GM19467 (cell line): ENCODE measurements around the gene GPRIN2.
"Not testable (repeated sequence)": the region's sequence is repeated elsewhere in the genome, so short reads cannot be mapped to it uniquely, and the experiment has no call there.

ENCODE experiments used
- ATAC-seq: cut with Tn5 transposase; IDR thresholded peaks from one replicate; pipeline ENCODE4 v1.9.1; 2021; ENCODE audit warnings: mild to moderate bottlenecking, moderate library complexity; ENCODE audit not compliant: unreplicated experiment

GPRIN2 gene

DNA sequence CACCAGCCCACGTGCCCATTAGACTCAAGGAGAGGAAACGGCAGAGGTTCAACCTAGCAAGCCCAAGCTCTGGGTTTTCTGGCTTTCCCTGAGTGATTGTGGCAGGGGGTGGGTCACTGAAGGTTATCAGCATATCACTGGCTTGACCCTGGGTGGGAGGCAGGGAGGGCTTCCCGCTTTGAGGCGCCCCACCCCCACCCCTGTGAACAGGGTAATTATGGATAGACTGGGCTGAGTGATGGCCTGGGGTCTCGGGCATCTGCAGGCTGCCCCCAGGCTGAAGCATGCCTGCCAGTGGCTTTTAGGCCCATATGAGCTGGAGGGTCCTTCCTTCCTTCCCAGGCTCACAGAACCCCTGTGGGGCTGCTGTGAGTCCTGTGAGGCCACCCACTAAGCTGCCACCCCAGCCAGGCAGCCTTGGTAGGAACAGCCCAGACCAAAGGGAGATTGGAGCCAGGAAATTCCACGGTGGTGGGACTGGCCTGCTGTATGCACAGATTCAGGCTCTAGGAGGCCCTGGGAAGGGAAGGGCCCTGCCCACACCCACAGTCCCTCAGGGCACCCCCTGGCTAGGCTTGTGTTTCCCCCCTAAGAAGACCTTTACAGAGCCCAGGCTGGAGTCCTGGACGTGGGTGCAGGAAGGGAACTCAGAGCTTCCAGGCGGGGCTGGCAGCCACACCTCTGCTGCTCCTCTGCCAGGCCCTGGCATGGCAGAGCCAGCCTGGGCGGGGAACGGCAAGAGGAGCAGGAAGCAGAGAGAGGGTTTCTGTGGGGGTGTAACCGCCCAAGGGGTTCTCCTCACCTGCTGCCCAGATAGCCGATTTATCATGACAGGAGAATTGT is 33.1 kb downstream of the GPRIN2 start:
- no peak for ATAC-seq

DNA sequence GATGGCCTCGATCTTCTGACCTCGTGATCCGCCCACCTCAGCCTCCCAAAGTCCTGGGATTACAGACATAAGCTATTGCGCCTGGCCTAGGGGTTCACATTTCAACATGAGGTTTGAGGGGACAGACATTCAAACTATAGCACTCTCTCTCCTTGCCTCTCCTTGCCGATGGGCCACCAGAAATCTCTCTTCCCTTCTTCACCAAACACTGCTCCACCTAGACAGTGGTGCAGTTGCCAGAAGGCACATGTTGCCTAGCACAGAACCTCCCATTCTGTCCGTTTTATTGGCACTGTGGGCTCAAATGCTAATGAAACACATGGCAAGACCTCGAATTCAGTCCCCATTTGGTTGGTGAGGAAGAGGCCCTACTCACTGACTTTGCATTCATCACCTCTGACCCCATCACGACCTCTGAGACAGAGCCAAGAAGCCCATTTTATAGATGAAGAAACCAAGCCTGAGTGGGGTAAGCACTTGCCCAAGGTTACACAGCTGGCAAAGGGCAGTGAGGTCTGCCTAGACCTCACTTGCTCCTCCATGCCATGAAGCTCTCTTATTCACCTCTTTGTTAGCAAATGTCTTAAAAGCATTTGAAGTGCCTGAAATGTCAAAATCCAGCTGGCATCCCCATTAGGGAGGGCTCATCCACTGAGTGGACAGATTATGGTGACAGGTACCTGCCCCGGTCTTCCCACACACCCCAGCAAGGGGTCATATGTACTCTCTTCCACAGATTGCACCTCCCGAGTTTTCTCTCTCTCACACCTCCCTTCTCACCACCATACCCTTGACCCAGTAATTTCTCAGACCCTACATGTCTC is 34.0 kb downstream of the GPRIN2 start:
- no peak for ATAC-seq

DNA sequence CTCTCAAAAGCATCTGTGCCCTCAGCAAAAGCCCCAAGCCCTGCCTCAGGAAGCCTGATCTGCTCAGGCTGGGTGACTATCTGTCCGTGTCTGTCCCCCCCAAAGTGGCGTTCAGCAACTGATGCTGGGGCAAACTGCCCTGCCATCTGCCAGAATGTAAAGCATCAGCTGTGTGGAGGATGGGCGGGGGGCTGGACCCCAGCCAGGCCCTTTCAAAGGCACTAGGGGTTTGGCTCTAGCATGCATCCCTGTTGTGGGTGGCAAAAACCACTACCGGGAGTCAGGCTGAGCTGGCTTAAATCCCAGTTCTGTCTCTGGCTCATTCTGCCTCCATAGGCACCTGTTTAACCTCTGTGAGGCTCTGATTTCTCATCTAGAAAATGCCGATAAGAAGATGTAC is 35.5 kb downstream of the GPRIN2 start:
- ATAC-seq, result no peak

DNA sequence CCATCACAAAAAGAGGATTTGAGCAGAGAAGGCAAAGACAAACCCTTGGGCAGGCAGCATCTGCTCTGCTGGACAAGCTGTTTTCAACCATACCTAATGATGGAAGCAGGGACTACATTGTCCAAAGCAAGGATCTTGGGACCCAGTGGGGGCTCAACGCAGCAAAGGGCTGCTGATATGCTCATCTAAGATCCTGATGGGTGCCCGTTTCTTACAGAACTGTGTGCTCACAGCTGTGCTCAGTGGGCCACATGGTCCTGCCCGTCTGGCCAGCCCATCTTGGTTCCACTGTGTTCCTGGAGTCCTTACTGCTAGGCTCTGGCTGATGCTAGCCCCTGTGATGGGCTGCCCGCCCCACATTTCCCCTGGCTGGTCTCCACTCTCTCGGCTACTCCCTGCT is 36.1 kb downstream of the GPRIN2 start:
- no peak for ATAC-seq

DNA sequence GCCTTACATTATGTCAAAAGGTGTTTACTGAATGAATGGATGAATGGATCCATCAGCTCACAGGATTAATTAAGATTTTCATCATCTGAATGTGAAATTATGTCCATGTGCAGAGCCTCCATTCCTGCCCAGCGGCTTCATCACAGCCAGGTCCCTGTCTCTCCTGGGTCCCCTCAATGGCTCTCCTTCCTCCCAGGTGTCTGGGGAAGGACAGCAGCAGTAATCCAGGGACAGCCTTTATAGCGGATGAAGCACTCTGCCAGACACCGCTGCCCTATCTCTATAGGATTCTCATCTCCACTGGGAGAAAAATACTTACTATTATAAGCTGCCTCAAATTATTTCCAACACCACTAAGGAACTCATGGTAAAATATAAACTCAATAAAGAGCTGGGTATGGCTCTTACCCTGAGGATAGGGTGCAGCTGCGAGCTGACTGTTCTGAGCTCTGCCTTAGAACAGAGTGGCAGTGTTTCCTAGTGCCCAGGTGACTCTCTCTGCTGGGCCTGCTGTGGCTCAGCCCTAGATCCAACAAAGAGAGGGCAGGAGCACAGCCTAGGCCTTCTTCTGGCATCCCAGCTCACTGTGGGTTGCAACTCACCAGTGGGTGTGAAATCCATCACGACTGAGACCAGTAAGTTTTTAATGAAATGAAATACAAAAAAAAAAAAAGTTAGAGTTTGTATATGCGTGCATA is 38.3 kb downstream of the GPRIN2 start:
- no peak for ATAC-seq

DNA sequence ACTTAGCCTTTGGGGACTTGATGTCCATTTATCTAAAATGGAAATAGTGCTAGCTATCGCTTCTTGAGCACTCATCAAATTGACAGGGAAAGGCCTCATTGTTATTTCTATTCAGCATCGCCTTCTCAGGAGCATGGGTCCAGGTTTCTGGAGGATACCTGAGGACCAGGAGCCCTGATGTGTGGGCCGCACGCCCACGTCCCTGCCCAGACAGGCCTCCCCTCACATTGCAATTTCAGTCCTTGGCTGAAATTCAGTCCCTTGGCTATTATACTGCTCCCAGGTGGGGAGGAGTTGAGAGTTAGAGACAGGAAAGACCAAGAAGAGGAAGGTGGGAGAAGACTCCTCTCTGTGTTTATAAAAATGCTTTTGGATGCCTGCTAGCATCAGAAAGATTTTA is 38.9 kb downstream of the GPRIN2 start:
- no peak for ATAC-seq

DNA sequence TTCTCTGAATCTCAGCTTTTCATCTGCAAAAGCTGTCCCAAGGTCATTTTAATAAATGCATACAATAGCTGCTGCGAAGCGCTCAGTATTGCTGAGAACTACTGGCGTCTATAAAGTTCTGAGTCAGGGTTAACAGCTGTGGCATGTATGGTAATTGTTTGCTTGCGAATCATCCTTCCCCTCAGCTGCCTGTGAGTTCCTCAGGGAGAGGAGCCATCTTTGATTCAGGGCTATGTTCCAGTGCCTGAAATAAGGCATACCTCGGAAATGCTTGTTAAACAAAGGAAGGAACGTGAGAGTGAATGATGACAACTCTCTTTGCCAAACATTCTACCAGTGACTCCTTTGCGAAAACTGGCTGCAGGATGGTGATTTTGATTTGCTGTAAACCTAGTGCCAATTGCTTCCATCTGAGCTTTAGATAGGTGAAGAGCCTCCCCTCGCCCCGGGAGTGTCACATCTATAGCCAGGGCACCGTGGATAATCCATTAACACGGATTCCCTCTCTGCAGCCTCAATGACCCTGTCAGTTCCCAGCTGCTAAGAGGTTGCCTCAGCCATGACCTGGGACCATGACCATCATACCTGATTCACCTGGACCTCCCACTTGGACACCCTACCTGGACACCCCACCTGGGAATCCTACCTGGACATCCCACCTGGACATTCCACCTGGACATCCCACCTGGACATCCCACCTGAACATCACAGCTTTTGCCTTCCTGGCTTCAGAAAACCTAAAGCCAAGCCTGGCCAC is 39.6 kb downstream of the GPRIN2 start:
- no peak for ATAC-seq

DNA sequence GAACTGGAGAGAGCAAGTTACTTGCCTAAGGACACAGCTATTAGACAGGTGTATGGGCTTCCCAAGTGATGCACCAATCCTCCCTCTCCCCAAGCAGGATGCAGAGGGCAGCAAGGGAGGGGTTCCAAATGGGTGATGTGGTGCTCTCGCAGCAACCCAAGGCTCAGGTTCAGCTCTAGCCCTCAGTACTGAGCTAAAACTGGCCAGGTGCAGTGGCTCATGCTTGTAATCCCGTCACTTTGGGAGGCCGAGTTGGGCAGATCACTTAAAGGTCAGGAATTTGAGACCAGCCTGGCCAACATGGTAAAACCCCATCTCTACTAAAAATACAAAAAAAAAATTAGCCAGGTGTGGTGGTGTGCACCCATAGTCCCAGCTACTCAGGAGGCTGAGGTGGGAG is 40.7 kb downstream of the GPRIN2 start:
- ATAC-seq, result no peak

DNA sequence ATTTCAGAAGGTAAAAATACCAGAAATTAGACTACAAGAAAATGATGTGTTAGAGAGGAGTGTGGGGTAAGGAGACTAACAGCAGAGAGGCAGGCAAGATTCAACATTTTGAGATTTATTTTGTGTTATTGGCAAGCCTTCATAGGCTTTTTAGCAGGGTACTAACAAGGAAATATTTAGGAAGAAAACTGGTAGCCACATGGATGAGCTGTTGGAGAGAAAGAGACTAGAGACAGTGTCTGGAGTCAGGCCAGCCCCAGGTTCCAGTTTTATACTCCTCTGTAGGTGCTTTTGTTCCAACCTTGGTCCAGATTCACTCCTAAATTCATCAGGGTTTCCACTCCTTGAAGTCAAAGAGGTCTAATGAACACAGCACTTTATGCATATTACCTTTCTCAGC is 41.1 kb downstream of the GPRIN2 start:
- ATAC-seq, result no peak

DNA sequence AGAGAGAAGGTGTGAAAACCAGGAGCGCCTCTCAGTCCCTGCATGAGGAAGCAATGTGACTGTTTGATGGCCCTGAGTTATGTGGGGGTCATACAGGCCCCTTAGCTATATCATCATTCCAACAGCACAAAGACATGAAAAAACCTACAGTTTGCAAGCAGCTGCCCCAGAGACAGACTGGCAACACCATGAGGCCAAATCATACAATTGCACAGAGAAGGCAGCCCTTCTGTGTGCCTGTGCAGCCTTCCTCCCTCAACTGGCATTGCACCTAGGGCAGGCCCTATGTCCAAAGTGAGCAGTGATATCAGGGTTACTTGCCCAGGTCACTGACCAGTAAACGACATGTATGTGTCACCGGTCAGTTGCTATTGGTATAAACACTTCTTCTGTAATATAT is 41.6 kb downstream of the GPRIN2 start:
- no peak for ATAC-seq

DNA sequence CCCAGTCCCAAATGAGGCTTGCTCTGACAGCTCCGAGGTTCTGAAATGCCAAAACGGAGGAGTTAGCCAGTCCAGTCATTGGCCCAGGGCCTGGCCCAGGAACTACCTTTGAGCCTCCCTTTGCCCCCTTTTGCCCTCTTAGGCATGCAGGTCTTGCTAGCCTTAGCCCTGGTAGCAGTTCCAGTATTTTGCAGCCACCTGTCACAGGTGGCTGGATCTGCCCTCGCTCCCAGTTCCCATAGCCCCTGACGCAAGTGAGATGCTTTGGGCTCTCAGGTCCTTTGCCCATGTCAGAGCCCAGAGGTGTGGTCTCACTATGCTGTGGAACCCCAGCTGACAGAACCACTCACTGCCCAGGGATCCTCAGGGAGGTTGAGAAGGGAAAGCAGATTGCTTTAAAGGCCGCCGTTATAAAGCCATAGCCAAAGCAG is 42.0 kb downstream of the GPRIN2 start:
- no peak for ATAC-seq

DNA sequence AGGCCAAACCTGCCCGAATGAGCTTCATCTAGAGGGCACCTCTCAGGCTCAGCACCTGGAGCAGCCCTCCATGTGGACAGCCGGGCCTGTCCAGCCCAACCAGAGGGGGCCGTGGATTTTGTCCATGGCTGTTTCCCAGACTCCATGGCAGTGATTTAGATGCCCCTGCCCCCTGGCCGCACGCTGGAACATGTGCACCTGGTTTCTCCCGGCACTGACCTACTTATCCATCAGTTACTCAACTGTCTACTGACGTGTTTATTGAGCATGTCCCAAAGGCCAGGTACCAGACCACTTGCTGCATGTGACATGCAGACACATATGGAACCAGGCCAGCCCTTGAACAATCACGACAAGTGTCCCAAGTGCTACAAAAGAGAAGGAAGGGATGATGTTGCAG is 43.1 kb downstream of the GPRIN2 start:
- not testable (repeated sequence) for ATAC-seq

DNA sequence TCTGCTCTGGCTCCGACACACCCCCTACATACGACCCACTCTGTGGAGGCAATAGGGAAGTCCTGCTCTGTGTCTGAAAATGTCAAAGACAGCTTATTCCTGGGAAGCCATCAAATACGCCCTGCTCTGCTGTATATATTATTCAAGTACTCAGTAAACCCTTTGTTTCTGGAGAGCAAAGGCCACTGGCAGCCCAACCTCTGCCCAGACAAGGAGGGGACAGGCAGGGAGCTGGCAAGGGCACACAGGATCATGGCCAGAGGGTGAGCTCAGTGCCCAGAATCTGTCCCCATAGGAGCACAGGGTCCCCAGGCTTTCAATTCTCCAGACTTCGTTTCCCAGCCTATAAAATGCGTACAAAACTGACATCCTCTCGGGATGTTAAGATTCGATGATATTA is 43.7 kb downstream of the GPRIN2 start:
- ATAC-seq, result not testable (repeated sequence)

DNA sequence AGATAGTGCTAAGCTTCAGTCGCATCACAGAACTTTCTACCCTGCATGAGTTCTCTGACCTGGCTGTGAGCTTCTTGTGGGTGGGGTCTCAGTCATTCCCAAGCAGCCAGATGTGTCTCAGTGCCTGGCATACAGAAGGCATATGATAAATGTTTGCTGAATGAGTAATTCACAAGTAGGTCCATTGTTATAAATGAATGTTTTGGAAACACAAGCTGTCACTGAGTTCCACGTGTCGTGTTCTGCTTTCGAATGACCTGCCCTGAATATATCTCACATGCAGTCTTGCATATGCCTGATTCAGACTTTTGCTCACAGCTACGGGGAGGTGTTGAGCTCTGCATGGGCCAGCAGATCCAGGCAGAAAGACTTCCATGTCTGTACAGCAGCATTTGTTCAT is 44.5 kb downstream of the GPRIN2 start:
- not testable (repeated sequence) for ATAC-seq
